Measurements from ENCODE around the gene CCL2. TPM values are rescaled to one million over a fixed set of nuclear protein-coding genes. Genes with fewer than 3 reads are reported as not detected.

Gene CCL2
- total RNA-seq, 1 experiment from 2014 or later, result not detected

- BruUV-seq (replicated peaks), result no TSS peak
- CTCF ChIA-PET, result no interaction called here
- no peaks in the 10 kb centered on the region for H4K20me1 ChIP-seq (ENCODE audit: insufficient read depth)
- H3K9ac ChIP-seq (ENCODE audit: low read length), result no peak overlapping the region
- H3K4me2 ChIP-seq (ENCODE audit: low read length), result no peak overlapping the region
- RAD21 ChIA-PET (ENCODE audit: low non-redundant PET in 1 of 2, low total read pairs in 2 of 2, uncharacterized antibody in 2 of 2, unreplicated experiment in 2 of 2), result no interaction called here
- H3K9me3 ChIP-seq (ENCODE audit: control insufficient read depth in 1 of 2, insufficient read depth in 1 of 2, low read depth in 1 of 2, low read length in 2 of 2), result no peaks in the 10 kb centered on the region
- no peak overlapping the region for H3K27ac ChIP-seq (ENCODE audit: low read depth, low read length)
- ATAC-seq (no peak), DNase-seq (ENCODE audit: low read depth, low spot score) (no peak)
- H3K4me1 ChIP-seq (ENCODE audit: control insufficient read depth in 1 of 2, insufficient read depth in 2 of 2, low read length in 2 of 2), result no peaks in the 10 kb centered on the region
- H3K4me3 ChIP-seq (replicated peaks in 1 of 2; ENCODE audit: low read depth in 1 of 2, low read length in 2 of 2), result no peak overlapping the region
- H2AFZ ChIP-seq (ENCODE audit: low read depth, low read length, poor library complexity, severe bottlenecking), result no peak overlapping the region
- intact Hi-C loops (cut with micrococcal nuclease), result no loop called here
- TF ChIP-seq, protein P1, sequence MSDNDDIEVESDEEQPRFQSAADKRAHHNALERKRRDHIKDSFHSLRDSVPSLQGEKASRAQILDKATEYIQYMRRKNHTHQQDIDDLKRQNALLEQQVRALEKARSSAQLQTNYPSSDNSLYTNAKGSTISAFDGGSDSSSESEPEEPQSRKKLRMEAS (IDR thresholded peaks at IDR 0.05), result no peak
- TF ChIP-seq FOSL1 (IDR thresholded peaks at IDR 0.05; ENCODE audit: low read depth) (no peak), YY1 (IDR thresholded peaks at IDR 0.05; ENCODE audit: extremely low read depth, insufficient replicate concordance, low read depth, low read length) (no peak), EGR1 (IDR thresholded peaks at IDR 0.05; ENCODE audit: low read depth) (no peak), ELF1 (IDR thresholded peaks at IDR 0.05; ENCODE audit: borderline replicate concordance, low read depth) (no peak), ZNF274 (IDR thresholded peaks at IDR 0.05; ENCODE audit: low read depth, low read length) (no peak)
- TF ChIP-seq, protein P2, sequence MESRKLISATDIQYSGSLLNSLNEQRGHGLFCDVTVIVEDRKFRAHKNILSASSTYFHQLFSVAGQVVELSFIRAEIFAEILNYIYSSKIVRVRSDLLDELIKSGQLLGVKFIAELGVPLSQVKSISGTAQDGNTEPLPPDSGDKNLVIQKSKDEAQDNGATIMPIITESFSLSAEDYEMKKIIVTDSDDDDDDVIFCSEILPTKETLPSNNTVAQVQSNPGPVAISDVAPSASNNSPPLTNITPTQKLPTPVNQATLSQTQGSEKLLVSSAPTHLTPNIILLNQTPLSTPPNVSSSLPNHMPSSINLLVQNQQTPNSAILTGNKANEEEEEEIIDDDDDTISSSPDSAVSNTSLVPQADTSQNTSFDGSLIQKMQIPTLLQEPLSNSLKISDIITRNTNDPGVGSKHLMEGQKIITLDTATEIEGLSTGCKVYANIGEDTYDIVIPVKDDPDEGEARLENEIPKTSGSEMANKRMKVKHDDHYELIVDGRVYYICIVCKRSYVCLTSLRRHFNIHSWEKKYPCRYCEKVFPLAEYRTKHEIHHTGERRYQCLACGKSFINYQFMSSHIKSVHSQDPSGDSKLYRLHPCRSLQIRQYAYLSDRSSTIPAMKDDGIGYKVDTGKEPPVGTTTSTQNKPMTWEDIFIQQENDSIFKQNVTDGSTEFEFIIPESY (IDR thresholded peaks at IDR 0.05; ENCODE audit: extremely low read depth, insufficient replicate concordance, low read length), result no peak
- POLR2A ChIA-PET, result no interaction called here
- no peaks in the 10 kb centered on the region for H3K36me3 ChIP-seq (ENCODE audit: control insufficient read depth in 1 of 2, insufficient read depth in 2 of 2, low read length in 2 of 2)
- no peaks in the 10 kb centered on the region for H3K9me2 ChIP-seq (ENCODE audit: insufficient read depth)
- H3K27me3 ChIP-seq (ENCODE audit: insufficient read depth, low read length), result no peaks in the 10 kb centered on the region
- H3K79me2 ChIP-seq (ENCODE audit: insufficient read depth, low read length), result no peaks in the 10 kb centered on the region
Observed at GRCh38 chr17:34299027-34299426, 43.9 kb downstream of the CCL2 start.

- BruUV-seq (replicated peaks), result no TSS peak
- H2AFZ ChIP-seq (ENCODE audit: low read depth, low read length, poor library complexity, severe bottlenecking), result no peak overlapping the region
- DNase-seq (ENCODE audit: low read depth, low spot score) (no peak), ATAC-seq (no peak)
- H3K9me3 ChIP-seq (ENCODE audit: control insufficient read depth in 1 of 2, insufficient read depth in 1 of 2, low read depth in 1 of 2, low read length in 2 of 2), result no peaks in the 10 kb centered on the region
- no peaks in the 10 kb centered on the region for H3K79me2 ChIP-seq (ENCODE audit: insufficient read depth, low read length)
- no peaks in the 10 kb centered on the region for H3K36me3 ChIP-seq (ENCODE audit: control insufficient read depth in 1 of 2, insufficient read depth in 2 of 2, low read length in 2 of 2)
- ChIA-PET RAD21 (ENCODE audit: low non-redundant PET in 1 of 2, low total read pairs in 2 of 2, uncharacterized antibody in 2 of 2, unreplicated experiment in 2 of 2) (no interaction called here), POLR2A (no interaction called here), CTCF (no interaction called here)
- no peaks in the 10 kb centered on the region for H3K9me2 ChIP-seq (ENCODE audit: insufficient read depth)
- H3K9ac ChIP-seq (ENCODE audit: low read length), result no peak overlapping the region
- H4K20me1 ChIP-seq (ENCODE audit: insufficient read depth), result no peaks in the 10 kb centered on the region
- no peak overlapping the region for H3K27ac ChIP-seq (ENCODE audit: low read depth, low read length)
- no peaks in the 10 kb centered on the region for H3K27me3 ChIP-seq (ENCODE audit: insufficient read depth, low read length)
- H3K4me1 ChIP-seq (ENCODE audit: control insufficient read depth in 1 of 2, insufficient read depth in 2 of 2, low read length in 2 of 2), result no peaks in the 10 kb centered on the region
- no peak overlapping the region for H3K4me3 ChIP-seq (replicated peaks in 1 of 2; ENCODE audit: low read depth in 1 of 2, low read length in 2 of 2)
- intact Hi-C loops (cut with micrococcal nuclease), result no loop called here
- no peak overlapping the region for H3K4me2 ChIP-seq (ENCODE audit: low read length)
- TF ChIP-seq JUND (IDR thresholded peaks at IDR 0.05) (no peak), CBX3 (IDR thresholded peaks at IDR 0.05; ENCODE audit: low read depth) (no peak), POLR2A (IDR thresholded peaks at IDR 0.05; ENCODE audit: borderline replicate concordance, extremely low read depth, insufficient read depth, insufficient read length) (no peak), RAD21 (IDR thresholded peaks at IDR 0.05; ENCODE audit: low read depth) (no peak), SP1 (IDR thresholded peaks at IDR 0.05; ENCODE audit: low read depth) (no peak), POLR2AphosphoS5 (IDR thresholded peaks at IDR 0.05; ENCODE audit: low read depth, low read length) (no peak), FOSL1 (IDR thresholded peaks at IDR 0.05; ENCODE audit: low read depth) (no peak)
- TF ChIP-seq, protein P2 (IDR thresholded peaks at IDR 0.05; ENCODE audit: extremely low read depth, insufficient replicate concordance, low read length), result no peak
- TF ChIP-seq, protein P1 (IDR thresholded peaks at IDR 0.05), result no peak
- TF ChIP-seq, protein P3, sequence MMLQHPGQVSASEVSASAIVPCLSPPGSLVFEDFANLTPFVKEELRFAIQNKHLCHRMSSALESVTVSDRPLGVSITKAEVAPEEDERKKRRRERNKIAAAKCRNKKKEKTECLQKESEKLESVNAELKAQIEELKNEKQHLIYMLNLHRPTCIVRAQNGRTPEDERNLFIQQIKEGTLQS (IDR thresholded peaks at IDR 0.05), result no peak
Observed at GRCh38 chr17:34299956-34300577, 45.0 kb downstream of the CCL2 start.

Data from HCT116 (cell line).